Skeletal muscle tissue (tissue), 4 donors: Measurements from ENCODE around the gene TRRAP. TPM values are rescaled to one million over a fixed set of nuclear protein-coding genes. Genes with fewer than 3 reads are reported as not detected.

Experiments used
- H3K27ac ChIP-seq: one replicate; pipeline ENCODE4 v1.7.0; 2013; ENCODE audit warnings: mild to moderate bottlenecking, low read depth, low read length, inconsistent platforms
- H3K27me3 ChIP-seq, 3 donors: one replicate each; pipeline ENCODE4 v1.7.0; 2013; ENCODE audit warnings: low read length in 3 of 3; ENCODE audit not compliant: control insufficient read depth in 3 of 3, insufficient read depth in 3 of 3
- H3K36me3 ChIP-seq, 3 donors: one replicate each; pipeline ENCODE4 v1.7.0; 2013; ENCODE audit warnings: low read length in 3 of 3; ENCODE audit not compliant: control insufficient read depth in 3 of 3, insufficient read depth in 3 of 3
- H3K4me1 ChIP-seq, 3 donors: one replicate each; pipeline ENCODE4 v1.7.0; 2013; ENCODE audit warnings: low read length in 3 of 3, mild to moderate bottlenecking in 3 of 3; ENCODE audit not compliant: control insufficient read depth in 3 of 3, insufficient read depth in 3 of 3
- H3K4me3 ChIP-seq, 3 donors: one replicate each; pipeline ENCODE4 v1.7.0; 2013; ENCODE audit warnings: low read length in 3 of 3
- H3K9ac ChIP-seq, 3 donors: one replicate each; pipeline ENCODE4 v1.7.0; 2013; ENCODE audit warnings: low read length in 3 of 3, mild to moderate bottlenecking in 3 of 3, moderate library complexity in 2 of 3, low read depth in 1 of 3
- H3K9me3 ChIP-seq, 3 donors: one replicate each; pipeline ENCODE4 v1.7.0; 2013; ENCODE audit warnings: low read length in 3 of 3; ENCODE audit not compliant: control insufficient read depth in 3 of 3
- total RNA-seq: library from RNA; depleted of rRNA; stranded (reverse); fragments of >200 nt; gene quantifications from one replicate; pipeline ENCODE4 v1.2.3, GENCODE V29; 2014
- donor health status: Osteomylitis.

Gene TRRAP
- total RNA-seq, 1 donor from 2014 or later = 20.4 TPM

- Histone ChIP-seq H3K9ac (no peak overlapping the region), H3K36me3 (peaks cover 77 to 95% (median 88%) of the 10 kb centered on the region in 3 donors), H3K27ac (no peak overlapping the region), H3K4me3 (no peak overlapping the region), H3K27me3 (no peaks in the 10 kb centered on the region), H3K4me1 (no peaks in the 10 kb centered on the region), H3K9me3 (no peaks in the 10 kb centered on the region)
Measured at GRCh38 chr7:98974205-98974604, 95.9 kb downstream of the TRRAP start.

DNA sequence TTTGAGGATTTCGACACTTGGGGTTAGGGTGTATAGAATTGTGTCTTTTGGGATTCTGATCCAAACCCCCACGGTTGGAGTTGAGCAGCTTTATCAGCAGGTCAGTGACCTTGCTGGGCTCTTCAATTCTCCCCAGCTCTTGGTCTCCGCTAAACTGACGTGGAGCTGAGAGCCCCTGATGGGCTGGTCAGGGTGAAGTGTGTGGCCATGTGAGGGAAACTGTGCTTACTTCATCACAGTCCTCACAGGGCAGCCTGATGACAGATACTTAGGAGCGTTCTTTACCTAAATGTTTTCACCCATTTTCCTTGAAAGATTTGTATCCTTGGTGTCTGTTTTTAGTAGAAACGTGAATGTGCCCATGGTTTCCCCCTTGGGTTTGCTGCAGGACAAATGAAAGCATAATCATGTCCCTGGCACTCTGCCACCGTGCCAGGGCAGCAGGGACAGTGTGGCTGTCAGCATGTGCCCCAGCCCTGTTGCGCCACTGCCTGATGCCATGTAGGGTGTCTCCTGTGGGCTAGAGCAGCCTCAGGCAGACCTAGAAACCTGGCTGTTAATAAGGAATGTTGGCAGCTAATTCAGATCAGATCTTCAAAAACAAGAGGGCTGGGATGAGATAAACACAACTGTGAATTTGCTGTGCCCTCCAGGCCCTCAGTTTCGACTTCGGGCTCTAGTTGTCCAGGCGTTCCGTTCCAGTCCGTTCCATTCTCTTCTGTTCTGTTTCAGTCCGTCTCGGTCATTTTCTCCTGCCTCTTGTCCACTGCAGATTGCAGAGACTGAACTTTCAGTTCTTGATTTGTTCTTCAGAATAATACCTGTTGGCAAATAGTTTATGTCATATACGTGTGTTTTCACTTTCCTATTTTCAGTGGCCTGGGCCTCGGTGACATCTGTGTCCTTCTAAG, 96.8 kb downstream of the TRRAP start:
- Histone ChIP-seq H3K36me3 (peaks cover 73 to 96% (median 90%) of the 10 kb centered on the region in 3 donors), H3K9ac (peak overlapping the region in 1 of 3 donors; percentile 54), H3K9me3 (no peaks in the 10 kb centered on the region), H3K4me3 (no peak overlapping the region), H3K27ac (no peak overlapping the region), H3K27me3 (no peaks in the 10 kb centered on the region), H3K4me1 (no peaks in the 10 kb centered on the region)

DNA sequence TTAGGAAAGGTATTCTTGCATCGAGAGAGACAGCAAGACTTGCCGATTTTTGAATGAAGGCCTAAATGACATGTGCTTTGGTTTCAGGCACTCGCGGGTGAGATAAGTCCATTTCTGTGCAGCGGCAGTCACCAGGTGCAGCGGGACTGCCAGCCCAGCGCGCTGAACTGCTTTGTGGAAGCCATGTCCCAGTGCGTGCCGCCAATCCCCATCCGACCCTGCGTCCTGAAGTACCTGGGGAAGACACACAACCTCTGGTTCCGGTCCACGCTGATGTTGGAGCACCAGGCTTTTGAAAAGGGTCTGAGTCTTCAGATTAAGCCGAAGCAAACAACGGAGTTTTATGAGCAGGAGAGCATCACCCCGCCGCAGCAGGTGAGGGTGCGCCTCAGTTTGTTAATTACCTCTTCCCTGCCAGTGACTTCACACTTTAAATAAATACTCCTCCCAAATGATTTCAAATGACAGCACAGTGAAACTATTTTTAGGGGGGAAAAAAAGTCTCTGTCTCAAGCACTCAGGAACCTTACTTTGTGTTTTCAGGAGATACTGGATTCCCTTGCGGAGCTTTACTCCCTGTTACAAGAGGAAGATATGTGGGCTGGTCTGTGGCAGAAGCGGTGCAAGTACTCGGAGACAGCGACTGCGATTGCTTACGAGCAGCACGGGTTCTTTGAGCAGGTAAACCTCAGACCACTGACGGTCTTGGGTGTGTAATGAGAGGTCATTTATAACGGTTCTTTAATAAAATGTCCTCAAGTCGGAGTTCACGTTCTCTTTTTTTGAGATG, 98.3 kb downstream of the TRRAP start:
- Histone ChIP-seq H3K27ac (no peak overlapping the region), H3K4me1 (no peaks in the 10 kb centered on the region), H3K27me3 (no peaks in the 10 kb centered on the region), H3K9me3 (no peaks in the 10 kb centered on the region), H3K36me3 (peaks cover 69 to 97% (median 91%) of the 10 kb centered on the region in 3 donors), H3K9ac (no peak overlapping the region), H3K4me3 (no peak overlapping the region)

DNA sequence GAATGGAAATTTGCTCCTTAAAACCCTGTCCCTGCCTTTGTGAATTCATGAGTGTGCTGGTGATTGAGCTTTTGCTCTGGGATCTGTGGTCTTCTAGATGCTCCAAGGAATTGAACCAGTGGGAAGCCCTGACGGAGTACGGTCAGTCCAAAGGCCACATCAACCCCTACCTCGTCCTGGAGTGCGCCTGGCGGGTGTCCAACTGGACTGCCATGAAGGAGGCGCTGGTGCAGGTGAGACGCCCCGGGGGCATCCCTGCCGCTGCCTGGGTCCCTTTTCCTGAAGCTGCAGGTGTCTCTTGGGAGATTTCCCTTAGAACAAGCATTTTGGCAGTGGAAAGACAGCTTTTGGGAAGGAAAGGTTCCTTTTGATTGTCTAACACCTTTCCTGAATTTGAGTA, 100.3 kb downstream of the TRRAP start:
- Histone ChIP-seq H3K27ac (no peak overlapping the region), H3K36me3 (peaks cover 71 to 97% (median 92%) of the 10 kb centered on the region in 3 donors), H3K9ac (no peak overlapping the region), H3K4me3 (no peak overlapping the region), H3K4me1 (no peaks in the 10 kb centered on the region), H3K27me3 (no peaks in the 10 kb centered on the region), H3K9me3 (no peaks in the 10 kb centered on the region)

DNA sequence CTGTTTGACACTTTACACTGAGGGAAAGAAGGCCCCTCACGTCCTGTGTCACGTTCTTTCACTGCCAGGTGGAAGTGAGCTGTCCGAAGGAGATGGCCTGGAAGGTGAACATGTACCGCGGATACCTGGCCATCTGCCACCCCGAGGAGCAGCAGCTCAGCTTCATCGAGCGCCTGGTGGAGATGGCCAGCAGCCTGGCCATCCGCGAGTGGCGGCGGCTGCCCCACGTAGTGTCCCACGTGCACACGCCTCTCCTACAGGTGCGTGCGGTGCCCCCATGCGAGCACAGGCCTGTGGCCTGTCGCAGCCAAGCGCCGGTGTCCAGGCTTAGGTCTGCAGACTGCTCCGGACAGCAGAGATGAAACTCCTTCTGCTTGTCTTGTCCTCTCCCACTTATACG, 103.4 kb downstream of the TRRAP start:
- Histone ChIP-seq H3K4me3 (no peak overlapping the region), H3K4me1 (no peaks in the 10 kb centered on the region), H3K9ac (no peak overlapping the region), H3K27ac (no peak overlapping the region), H3K36me3 (peaks cover 70 to 90% (median 88%) of the 10 kb centered on the region in 3 donors), H3K27me3 (no peaks in the 10 kb centered on the region), H3K9me3 (no peaks in the 10 kb centered on the region)

- Histone ChIP-seq H3K27me3 (no peaks in the 10 kb centered on the region), H3K36me3 (peaks cover 62 to 80% (median 80%) of the 10 kb centered on the region in 3 donors), H3K4me3 (no peak overlapping the region), H3K27ac (no peak overlapping the region), H3K9ac (no peak overlapping the region), H3K4me1 (no peaks in the 10 kb centered on the region), H3K9me3 (no peaks in the 10 kb centered on the region)
Measured at GRCh38 chr7:98982686-98983085, 104.4 kb downstream of the TRRAP start.

GRCh38 chr7:98984126-98984525, 105.8 kb downstream of the TRRAP start:
- H3K4me1 ChIP-seq = no peaks in the 10 kb centered on the region
- no peaks in the 10 kb centered on the region for H3K27me3 ChIP-seq
- no peak overlapping the region for H3K27ac ChIP-seq
- H3K36me3 ChIP-seq = peaks cover 58 to 78% (median 75%) of the 10 kb centered on the region in 3 donors
- H3K9me3 ChIP-seq = no peaks in the 10 kb centered on the region
- H3K4me3 ChIP-seq = no peak overlapping the region
- no peak overlapping the region for H3K9ac ChIP-seq

DNA sequence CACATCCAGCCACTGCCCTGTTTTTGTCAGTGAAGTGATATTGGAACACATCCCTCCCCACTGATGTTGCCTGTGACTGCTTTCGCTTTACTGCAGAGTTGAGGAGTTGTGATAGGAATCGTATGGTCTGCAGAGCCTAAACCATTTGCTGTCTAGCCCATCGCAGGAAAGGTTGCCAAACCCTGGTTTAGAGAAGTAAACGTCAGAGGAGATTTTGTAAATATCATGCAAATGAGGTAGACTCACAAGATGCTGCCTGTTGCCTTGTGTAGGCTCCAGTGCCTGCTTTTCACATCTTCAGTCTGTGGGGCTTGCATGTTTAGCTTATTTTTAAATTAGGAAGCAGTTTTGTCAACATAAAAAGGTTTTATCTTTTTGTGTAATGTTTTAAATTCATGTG, 107.1 kb downstream of the TRRAP start:
- H3K4me1 ChIP-seq = no peaks in the 10 kb centered on the region
- H3K9ac ChIP-seq = no peak overlapping the region
- H3K27ac ChIP-seq = no peak overlapping the region
- peaks cover 59 to 76% (median 71%) of the 10 kb centered on the region in 3 donors for H3K36me3 ChIP-seq
- no peaks in the 10 kb centered on the region for H3K27me3 ChIP-seq
- H3K4me3 ChIP-seq = no peak overlapping the region
- H3K9me3 ChIP-seq = no peaks in the 10 kb centered on the region

- Histone ChIP-seq H3K4me3 (no peak overlapping the region), H3K27ac (no peak overlapping the region), H3K36me3 (peaks cover 61 to 75% (median 69%) of the 10 kb centered on the region in 3 donors), H3K9me3 (no peaks in the 10 kb centered on the region), H3K9ac (no peak overlapping the region), H3K27me3 (no peaks in the 10 kb centered on the region), H3K4me1 (no peaks in the 10 kb centered on the region)
Measured at GRCh38 chr7:98985945-98986344, 107.6 kb downstream of the TRRAP start.

GRCh38 chr7:98988641-98989040, 110.3 kb downstream of the TRRAP start:
- H3K36me3 ChIP-seq = peaks cover 64 to 78% (median 71%) of the 10 kb centered on the region in 3 donors

More at GRCh38 chr7:98988641-98989040, 110.3 kb downstream of the TRRAP start:
- H3K27me3 ChIP-seq = no peaks in the 10 kb centered on the region
- no peak overlapping the region for H3K27ac ChIP-seq
- no peak overlapping the region for H3K4me3 ChIP-seq
- no peaks in the 10 kb centered on the region for H3K9me3 ChIP-seq
- H3K9ac ChIP-seq = no peak overlapping the region
- no peaks in the 10 kb centered on the region for H3K4me1 ChIP-seq
